ENCODE measurements around the gene PCNX2. TPM values are rescaled to one million over a fixed set of nuclear protein-coding genes. Genes with fewer than 3 reads are reported as not detected.
A peak's percentile ranks its signal among the peaks of the same experiment; 100 is the strongest.

PCNX2 gene
- total and polyA plus RNA-seq, 11 donors = 0.27 to 5.3 (median 1.9) TPM

- H3K9me3 ChIP-seq = peaks cover 0 to 9% (median 0%) of the 10 kb centered on the region in 12 donors
- peak in 3 of 4 donors; percentile 45 to 60 (median 56) for ATAC-seq
- no peak overlapping the region for H3K4me3 ChIP-seq
- intact Hi-C loops (cut with DNase I) = loop anchor here in 9 of 10 donors (2.0 to 10.0 kb wide), 9 partner anchors 145 to 540 kb away; partner anchors contain the start of genes NTPCR (in 1 of the 9) and SIPA1L2 (in 1 of the 9)
- H3K36me3 ChIP-seq = no peaks in the 10 kb centered on the region
- H3K27me3 ChIP-seq = no peaks in the 10 kb centered on the region
- 17 to 25% (median 21%) methylated on average over 2 of the region's 2 CpGs for WGBS, 4 donors
- DNase-seq = no peak
- no peaks in the 10 kb centered on the region for H3K4me1 ChIP-seq
- TF ChIP-seq CTCF (IDR thresholded peaks at IDR 0.05) = peak; percentile 24 to 64 (median 50)
- TF ChIP-seq POLR2A (IDR thresholded peaks at IDR 0.05) = no peak
- no peak overlapping the region for H3K27ac ChIP-seq
Measured at GRCh38 chr1:233172201-233172600, 123.3 kb downstream of the PCNX2 start.

- Histone ChIP-seq H3K9me3 (peaks cover 0 to 8% (median 0%) of the 10 kb centered on the region in 12 donors), H3K4me3 (no peak overlapping the region), H3K4me1 (no peaks in the 10 kb centered on the region), H3K36me3 (no peaks in the 10 kb centered on the region), H3K27me3 (no peaks in the 10 kb centered on the region), H3K27ac (no peak overlapping the region)
- TF ChIP-seq POLR2A (IDR thresholded peaks at IDR 0.05) = no peak
- TF ChIP-seq CTCF (IDR thresholded peaks at IDR 0.05) = no peak
- ATAC-seq (no peak), DNase-seq (no peak)
- intact Hi-C loops (cut with DNase I) = loop anchor here in 9 of 10 donors (2.0 to 10.0 kb wide), 6 partner anchors 143 to 538 kb away; partner anchors contain the start of genes NTPCR (in 1 of the 9) and SIPA1L2 (in 1 of the 9)
- WGBS, 4 donors = 94 to 97% (median 96%) methylated on average over 9 of the region's 9 CpGs
Measured at GRCh38 chr1:233170741-233171140, 124.8 kb downstream of the PCNX2 start.

- no peak overlapping the region for H3K4me3 ChIP-seq
- no peaks in the 10 kb centered on the region for H3K36me3 ChIP-seq
- no peak overlapping the region for H3K27ac ChIP-seq
- H3K27me3 ChIP-seq = no peaks in the 10 kb centered on the region
- DNase-seq (no peak), ATAC-seq (no peak)
- no peak for TF ChIP-seq POLR2A (IDR thresholded peaks at IDR 0.05)
- no peak for TF ChIP-seq CTCF (IDR thresholded peaks at IDR 0.05)
- intact Hi-C loops (cut with DNase I) = no loop called here
- WGBS, 4 donors = 86 to 93% (median 90%) methylated on average over 1 of the region's 1 CpG
- peaks cover 0 to 32% (median 8%) of the 10 kb centered on the region in 12 donors for H3K9me3 ChIP-seq
- H3K4me1 ChIP-seq = no peaks in the 10 kb centered on the region
Measured at GRCh38 chr1:233168384-233168783, 127.1 kb downstream of the PCNX2 start.

GRCh38 chr1:233166896-233167295 lies 128.6 kb downstream of the PCNX2 start:
- no peak overlapping the region for H3K27ac ChIP-seq
- TF ChIP-seq POLR2A (IDR thresholded peaks at IDR 0.05) = no peak
- no peak for TF ChIP-seq CTCF (IDR thresholded peaks at IDR 0.05)
- intact Hi-C loops (cut with DNase I) = no loop called here
- peaks cover 0 to 32% (median 8%) of the 10 kb centered on the region in 12 donors for H3K9me3 ChIP-seq
- H3K36me3 ChIP-seq = no peaks in the 10 kb centered on the region
- H3K4me1 ChIP-seq = no peaks in the 10 kb centered on the region
- H3K4me3 ChIP-seq = no peak overlapping the region
- DNase-seq (no peak), ATAC-seq (no peak)
- 67 to 79% (median 72%) methylated on average over 4 of the region's 4 CpGs for WGBS, 4 donors
- no peaks in the 10 kb centered on the region for H3K27me3 ChIP-seq

All from heart left ventricle (tissue), 16 donors.